Left lobe of liver (tissue), 2 donors: Measurements from ENCODE around the gene TSEN54. TPM values are rescaled to one million over a fixed set of nuclear protein-coding genes. Genes with fewer than 3 reads are reported as not detected.

ENCODE experiments used
- ATAC-seq: fragments of 200-7000 bp; cut with Tn5 transposase; one replicate; pipeline ENCODE4 v1.9.1; 2020; ENCODE audit warnings: mild to moderate bottlenecking, moderate library complexity
- DNase-seq: peaks from one replicate; pipeline ENCODE4 v3.0.0-alpha.2; 2020; ENCODE audit warnings: low spot score
- total RNA-seq: library from RNA; stranded (reverse); gene quantifications from one replicate; pipeline ENCODE4 v1.2.1, GENCODE V29; 2021
- donor health status: DM: no; HTN: no; CAD: no; lungs with moderate emphysema.
- donor health status: DM: no; HTN: yes; CAD: no.

TSEN54 gene
- total RNA-seq, 1 donor from 2014 or later: 15.9 TPM

GRCh38 chr17:75558666-75559530 lies 42.6 kb downstream of the TSEN54 start:
- ATAC-seq (peak; percentile 31), DNase-seq (peak; percentile 69)

- DNase-seq (peak; percentile 77), ATAC-seq (peak; percentile 14)
Measured at GRCh38 chr17:75559958-75560533, 43.7 kb downstream of the TSEN54 start.

DNA sequence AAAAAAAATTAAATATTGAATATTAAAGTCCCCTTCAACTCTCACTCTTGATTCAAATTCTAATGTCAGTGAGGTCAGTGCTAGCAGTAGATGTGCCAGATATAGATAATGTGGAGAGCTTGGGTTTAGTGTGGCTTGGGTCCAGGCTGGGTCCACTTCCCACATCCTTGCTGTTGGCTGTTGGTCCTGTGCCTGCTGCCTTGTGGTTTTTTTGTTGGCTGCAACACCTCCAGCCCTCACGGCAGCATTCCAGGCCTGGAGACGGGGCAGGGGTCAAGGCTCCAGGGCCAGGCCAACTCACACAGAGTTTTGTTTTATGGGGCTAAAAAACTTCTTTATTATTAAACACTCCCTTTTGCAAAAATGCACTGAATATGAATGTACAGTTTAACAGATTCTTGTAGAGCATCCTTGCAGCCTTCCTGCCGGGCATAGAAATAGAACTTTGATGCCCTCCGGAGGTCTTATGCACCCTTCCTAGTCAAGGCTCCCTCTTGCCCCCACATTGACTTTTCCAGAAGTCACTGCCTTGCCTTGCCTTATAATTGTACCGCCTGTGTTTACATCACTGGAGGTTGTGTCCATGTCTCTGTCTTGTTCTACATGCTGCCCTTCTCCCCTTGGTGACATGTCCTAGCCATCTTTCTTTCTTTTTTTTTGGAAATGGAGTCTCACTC lies 45.7 kb downstream of the TSEN54 start:
- ATAC-seq (peak; percentile 33), DNase-seq (peak; percentile 95)

DNA sequence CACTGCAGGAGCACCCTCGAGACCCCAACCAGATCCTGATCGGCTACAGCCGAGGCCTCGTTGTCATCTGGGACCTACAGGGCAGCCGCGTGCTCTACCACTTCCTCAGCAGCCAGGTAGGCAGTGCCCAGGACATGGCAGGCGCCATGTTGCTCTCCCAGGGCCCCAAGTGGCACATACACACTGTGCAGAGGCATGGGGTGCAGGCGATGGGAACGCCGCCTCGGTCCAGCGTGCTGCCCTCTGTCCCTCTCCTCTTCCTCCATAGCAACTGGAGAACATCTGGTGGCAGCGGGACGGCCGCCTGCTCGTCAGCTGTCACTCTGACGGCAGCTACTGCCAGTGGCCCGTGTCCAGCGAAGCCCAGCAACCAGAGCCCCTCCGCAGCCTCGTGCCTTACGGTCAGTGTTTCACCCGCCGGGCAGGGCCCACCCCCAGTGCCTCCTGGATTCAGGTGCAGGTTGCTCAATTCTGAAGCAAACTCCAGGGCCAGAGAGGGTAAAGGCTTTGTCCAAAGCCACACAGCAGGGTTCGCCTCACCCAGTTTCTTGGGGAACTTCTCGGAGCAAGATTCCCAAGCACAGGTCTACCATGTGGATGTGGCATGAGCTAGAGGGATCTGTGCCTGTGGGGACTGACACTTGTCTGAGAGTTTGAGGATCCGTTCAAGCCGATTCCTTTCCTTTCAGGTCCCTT lies 46.9 kb downstream of the TSEN54 start:
- DNase-seq (no peak), ATAC-seq (no peak)

GRCh38 chr17:75564195-75564594 lies 47.9 kb downstream of the TSEN54 start:
- no peak for DNase-seq
- ATAC-seq: no peak

DNA sequence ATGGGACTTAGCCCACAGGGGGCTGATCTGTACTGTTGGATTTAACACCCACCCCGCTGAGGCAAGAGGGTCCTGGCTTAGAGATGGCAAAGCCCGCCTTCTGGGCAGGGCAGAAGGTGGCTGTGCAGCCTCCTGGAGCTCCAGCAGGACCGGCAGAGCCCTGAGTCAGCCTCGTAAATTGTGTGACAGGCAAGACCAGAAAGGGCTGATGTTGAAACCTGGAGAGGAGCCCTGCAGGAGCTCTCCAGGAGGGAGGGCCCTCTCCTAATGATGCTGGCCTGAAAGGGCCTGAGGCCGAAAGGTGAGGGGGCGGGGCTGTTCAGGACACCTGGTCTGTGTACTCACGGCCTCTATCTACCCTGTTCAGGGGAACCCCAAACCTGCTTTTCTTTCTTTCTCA lies 48.7 kb downstream of the TSEN54 start:
- DNase-seq (no peak), ATAC-seq (no peak)

GRCh38 chr17:75565618-75566017 lies 49.3 kb downstream of the TSEN54 start:
- ATAC-seq: no peak
- DNase-seq: no peak

DNA sequence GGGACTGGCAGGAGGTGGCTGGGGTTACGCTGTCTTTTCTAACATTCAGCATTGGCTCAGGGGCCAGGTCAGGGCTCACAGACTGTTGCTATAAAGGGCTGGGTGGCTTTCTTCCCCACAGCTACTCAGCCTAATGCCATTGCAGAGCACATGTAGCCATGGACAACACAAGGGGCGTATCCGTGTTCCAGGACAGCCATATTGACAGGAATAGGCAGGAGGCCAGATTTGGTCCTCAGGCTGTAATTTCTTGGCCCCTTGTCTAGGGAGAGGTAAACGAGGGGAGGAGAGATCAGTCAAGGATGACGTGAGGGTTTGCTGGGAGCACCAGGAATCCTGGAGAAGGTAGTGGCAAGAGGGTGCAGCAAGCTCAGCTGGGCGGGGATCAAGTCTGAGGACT lies 50.1 kb downstream of the TSEN54 start:
- no peak for ATAC-seq
- no peak for DNase-seq

GRCh38 chr17:75566834-75567233 lies 50.5 kb downstream of the TSEN54 start:
- DNase-seq: no peak

GRCh38 chr17:75568412-75569255 lies 52.3 kb downstream of the TSEN54 start:
- no peak for ATAC-seq

More at GRCh38 chr17:75566834-75567233, 50.5 kb downstream of the TSEN54 start:
- ATAC-seq: no peak

DNA sequence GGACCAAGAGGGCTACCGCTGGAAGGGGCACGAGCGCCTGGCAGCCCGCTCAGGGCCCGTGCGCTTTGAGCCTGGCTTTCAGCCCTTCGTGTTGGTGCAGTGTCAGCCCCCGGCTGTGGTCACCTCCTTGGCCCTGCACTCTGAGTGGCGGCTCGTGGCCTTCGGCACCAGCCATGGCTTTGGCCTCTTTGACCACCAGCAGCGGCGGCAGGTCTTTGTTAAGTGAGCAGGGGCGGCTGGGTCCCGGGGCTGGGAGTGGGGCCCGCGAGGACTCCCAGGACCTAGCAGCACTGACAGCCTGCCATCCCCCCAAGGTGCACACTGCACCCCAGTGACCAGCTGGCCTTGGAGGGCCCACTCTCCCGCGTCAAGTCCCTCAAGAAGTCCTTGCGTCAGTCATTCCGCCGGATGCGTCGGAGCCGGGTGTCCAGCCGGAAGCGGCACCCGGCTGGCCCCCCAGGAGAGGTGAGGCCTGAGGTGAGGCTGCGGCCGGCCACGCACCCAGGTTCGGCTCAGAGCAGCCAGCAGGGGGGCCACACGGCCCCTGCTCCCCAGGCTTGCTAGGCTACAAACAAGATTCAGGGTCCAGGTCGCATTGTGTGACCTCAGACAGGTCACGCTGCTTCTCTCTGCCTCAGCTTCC lies 53.8 kb downstream of the TSEN54 start:
- DNase-seq: peak; percentile 44
- no peak for ATAC-seq

More at GRCh38 chr17:75568412-75569255, 52.3 kb downstream of the TSEN54 start:
- DNase-seq: no peak

GRCh38 chr17:75570772-75571171 lies 54.4 kb downstream of the TSEN54 start:
- DNase-seq (no peak), ATAC-seq (no peak)

DNA sequence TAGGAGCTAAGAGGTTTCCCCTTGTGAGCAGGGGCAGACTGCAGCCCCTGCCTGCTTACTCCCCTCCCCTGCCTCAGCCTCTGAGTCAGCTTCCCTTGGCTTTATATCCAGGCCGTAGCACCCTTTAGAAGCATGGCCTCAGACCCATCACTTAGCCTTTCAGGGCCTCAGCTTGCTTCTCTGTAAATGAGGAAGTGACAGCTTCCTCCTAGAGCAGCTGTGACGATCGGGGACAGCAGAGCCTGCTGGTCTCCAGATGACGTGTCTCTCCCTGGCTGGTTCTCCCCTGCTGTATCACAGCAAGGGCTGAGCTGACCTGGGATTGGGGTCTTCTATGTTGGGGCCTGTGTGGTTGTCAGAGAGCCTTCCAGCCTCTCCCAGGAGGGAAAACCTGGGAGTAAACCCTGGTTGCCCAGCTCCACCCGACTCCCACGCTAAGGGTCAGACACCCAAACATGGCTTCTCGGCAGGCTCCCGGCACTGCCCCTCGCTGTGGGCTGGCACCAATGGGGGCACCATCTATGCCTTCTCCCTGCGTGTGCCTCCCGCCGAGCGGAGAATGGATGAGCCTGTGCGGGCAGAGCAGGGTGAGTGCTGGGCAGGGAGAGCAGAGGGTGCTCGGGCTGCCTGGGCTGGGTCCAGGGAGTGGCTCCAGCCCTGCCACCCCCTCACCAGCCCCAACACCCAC lies 55.0 kb downstream of the TSEN54 start:
- DNase-seq (no peak), ATAC-seq (peak; percentile 27)

- DNase-seq: no peak
- ATAC-seq: no peak
Measured at GRCh38 chr17:75571885-75572215, 55.5 kb downstream of the TSEN54 start.

- no peak for ATAC-seq
- peak; percentile 45 for DNase-seq
Measured at GRCh38 chr17:75572713-75573539, 56.6 kb downstream of the TSEN54 start.

- no peak for ATAC-seq
Measured at GRCh38 chr17:75573540-75573957, 57.2 kb downstream of the TSEN54 start.

GRCh38 chr17:75573994-75574393 lies 57.7 kb downstream of the TSEN54 start:
- DNase-seq (no peak), ATAC-seq (no peak)

More at GRCh38 chr17:75573540-75573957, 57.2 kb downstream of the TSEN54 start:
- DNase-seq: no peak
